GM12865 (cell line): ENCODE results near the gene STAC.

Experiments
- DNase-seq: peaks from one replicate; pipeline ENCODE4 v3.0.0; 2010; ENCODE audit warnings: low read depth
- H3K4me3 ChIP-seq: 2 replicates; pipeline ENCODE4 v1.5.1; 2011; ENCODE audit warnings: mild to moderate bottlenecking, low read depth, low read length, control low read depth
- CTCF ChIP-seq: IDR thresholded peaks from 2 replicates; pipeline ENCODE4 v1.5.1; 2011; ENCODE audit warnings: low read length, control low read depth, low read depth, inconsistent platforms; ENCODE audit not compliant: insufficient read depth; ENCODE audit errors: missing control alignments

STAC gene

GRCh38 chr3:36429986-36430485 is 49.7 kb downstream of the STAC start:
- H3K4me3 ChIP-seq: no peak overlapping the region
- DNase-seq: no peak
- no peak for TF ChIP-seq CTCF

GRCh38 chr3:36433511-36433910 is 53.2 kb downstream of the STAC start:
- DNase-seq: no peak
- no peak for TF ChIP-seq CTCF
- H3K4me3 ChIP-seq: no peak overlapping the region

GRCh38 chr3:36434687-36435426 is 54.6 kb downstream of the STAC start:
- no peak overlapping the region for H3K4me3 ChIP-seq
- no peak for DNase-seq
- no peak for TF ChIP-seq CTCF

GRCh38 chr3:36443028-36443686 is 62.9 kb downstream of the STAC start:
- TF ChIP-seq CTCF: no peak
- DNase-seq: no peak
- H3K4me3 ChIP-seq: no peak overlapping the region

- DNase-seq: no peak
- no peak for TF ChIP-seq CTCF
- no peak overlapping the region for H3K4me3 ChIP-seq
These were observed 64.6 kb downstream of the STAC start for GRCh38 chr3:36444909-36445308.

GRCh38 chr3:36446276-36446675 is 66.0 kb downstream of the STAC start:
- H3K4me3 ChIP-seq: no peak overlapping the region
- DNase-seq: no peak
- no peak for TF ChIP-seq CTCF
